Ascending aorta (tissue), 2 donors: Measurements from ENCODE around the gene PPBP. TPM values are rescaled to one million over a fixed set of nuclear protein-coding genes. Genes with fewer than 3 reads are reported as not detected.

ENCODE experiments used
- DNase-seq, 2 donors: peaks; one replicate each; pipeline ENCODE4 v3.0.0-alpha.2; 2019; ENCODE audit warnings: low spot score in 2 of 2
- H3K27ac ChIP-seq, 2 donors: fragments of 200-600 bp; sonication (generic); one replicate each; pipeline ENCODE4 v1.5.1; 2016 to 2017; ENCODE audit warnings: mild to moderate bottlenecking in 1 of 2
- H3K27me3 ChIP-seq: fragments of 200-600 bp; sonication (generic); one replicate; pipeline ENCODE4 v1.5.1; 2017
- H3K36me3 ChIP-seq, 2 donors: fragments of 200-600 bp; sonication (generic); one replicate each; pipeline ENCODE4 v1.5.1; 2016
- H3K4me1 ChIP-seq, 2 donors: fragments of 200-600 bp; sonication (generic); one replicate each; pipeline ENCODE4 v1.5.1; 2016 to 2017; ENCODE audit warnings: mild to moderate bottlenecking in 1 of 2
- H3K4me3 ChIP-seq, 2 donors: fragments of 200-600 bp; sonication (generic); one replicate each; pipeline ENCODE4 v1.5.1; 2016 to 2017; ENCODE audit warnings: mild to moderate bottlenecking in 1 of 2
- H3K9me3 ChIP-seq, 2 donors: fragments of 200-600 bp; sonication (generic); one replicate each; pipeline ENCODE4 v1.5.1; 2016
- CTCF ChIP-seq, 3 experiments: fragments of 200-600 bp in 2 of 3; fragments of 450-650 bp in 1 of 3; sonication (generic) in 2 of 3; IDR thresholded peaks; one replicate each; pipeline ENCODE4 v1.5.1; 2016 to 2019; ENCODE audit warnings: antibody characterized with exemption in 3 of 3, mild to moderate bottlenecking in 1 of 3, moderate library complexity in 1 of 3
- intact Hi-C: fragments of 100-400 bp; cut with DNase I; formaldehyde crosslinking; loops from one replicate; pipeline ENCODE4 v1.15.1; 2023
- total RNA-seq: library from RNA; depleted of rRNA; stranded (reverse); fragments of >200 nt; gene quantifications from one replicate; pipeline ENCODE4 v1.1.0, GENCODE V29; 2016

The PPBP gene
- total RNA-seq, 1 donor from 2014 or later, result not detected

GRCh38 chr4:73974352-73974751 lies 13.6 kb downstream of the PPBP start:
- Histone ChIP-seq H3K36me3 (no peaks in the 10 kb centered on the region), H3K27ac (no peak overlapping the region), H3K4me3 (no peak overlapping the region), H3K27me3 (no peaks in the 10 kb centered on the region), H3K4me1 (no peaks in the 10 kb centered on the region), H3K9me3 (peaks cover 0 to 30% of the 10 kb centered on the region in 2 donors)
- DNase-seq, result no peak
- TF ChIP-seq CTCF (IDR thresholded peaks at IDR 0.05), result no peak
- intact Hi-C loops, result no loop called here

- H3K4me3 ChIP-seq, result no peak overlapping the region
- DNase-seq, result no peak
- no peak overlapping the region for H3K27ac ChIP-seq
- no peaks in the 10 kb centered on the region for H3K36me3 ChIP-seq
- H3K9me3 ChIP-seq, result peaks cover 0 to 30% of the 10 kb centered on the region in 2 donors
- TF ChIP-seq CTCF (IDR thresholded peaks at IDR 0.05), result no peak
- intact Hi-C loops, result no loop called here
- no peaks in the 10 kb centered on the region for H3K27me3 ChIP-seq
- no peaks in the 10 kb centered on the region for H3K4me1 ChIP-seq
Measured at GRCh38 chr4:73970945-73971344, 17.0 kb downstream of the PPBP start.

GRCh38 chr4:73970011-73970410 lies 18.0 kb downstream of the PPBP start:
- no peak for TF ChIP-seq CTCF (IDR thresholded peaks at IDR 0.05)
- Histone ChIP-seq H3K27ac (no peak overlapping the region), H3K9me3 (peaks cover 0 to 23% of the 10 kb centered on the region in 2 donors), H3K4me3 (no peak overlapping the region), H3K27me3 (no peaks in the 10 kb centered on the region), H3K36me3 (no peaks in the 10 kb centered on the region), H3K4me1 (no peaks in the 10 kb centered on the region)
- no peak for DNase-seq
- intact Hi-C loops, result no loop called here

- Histone ChIP-seq H3K4me1 (no peaks in the 10 kb centered on the region), H3K9me3 (peaks cover 0 to 19% of the 10 kb centered on the region in 2 donors), H3K36me3 (no peaks in the 10 kb centered on the region), H3K4me3 (no peak overlapping the region), H3K27me3 (no peaks in the 10 kb centered on the region), H3K27ac (no peak overlapping the region)
- no peak for DNase-seq
- no peak for TF ChIP-seq CTCF (IDR thresholded peaks at IDR 0.05)
- intact Hi-C loops, result no loop called here
Measured at GRCh38 chr4:73967866-73968265, 20.1 kb downstream of the PPBP start.

- peaks cover 0 to 4% of the 10 kb centered on the region in 2 donors for H3K9me3 ChIP-seq
- no peak overlapping the region for H3K4me3 ChIP-seq
- intact Hi-C loops, result no loop called here
- H3K27ac ChIP-seq, result no peak overlapping the region
- no peaks in the 10 kb centered on the region for H3K36me3 ChIP-seq
- TF ChIP-seq CTCF (IDR thresholded peaks at IDR 0.05), result no peak
- no peaks in the 10 kb centered on the region for H3K27me3 ChIP-seq
- H3K4me1 ChIP-seq, result no peaks in the 10 kb centered on the region
- DNase-seq, result no peak
Measured at GRCh38 chr4:73964862-73965611, 23.0 kb downstream of the PPBP start.
